ENCODE results near the gene SLC43A1.

SLC43A1 gene

DNA sequence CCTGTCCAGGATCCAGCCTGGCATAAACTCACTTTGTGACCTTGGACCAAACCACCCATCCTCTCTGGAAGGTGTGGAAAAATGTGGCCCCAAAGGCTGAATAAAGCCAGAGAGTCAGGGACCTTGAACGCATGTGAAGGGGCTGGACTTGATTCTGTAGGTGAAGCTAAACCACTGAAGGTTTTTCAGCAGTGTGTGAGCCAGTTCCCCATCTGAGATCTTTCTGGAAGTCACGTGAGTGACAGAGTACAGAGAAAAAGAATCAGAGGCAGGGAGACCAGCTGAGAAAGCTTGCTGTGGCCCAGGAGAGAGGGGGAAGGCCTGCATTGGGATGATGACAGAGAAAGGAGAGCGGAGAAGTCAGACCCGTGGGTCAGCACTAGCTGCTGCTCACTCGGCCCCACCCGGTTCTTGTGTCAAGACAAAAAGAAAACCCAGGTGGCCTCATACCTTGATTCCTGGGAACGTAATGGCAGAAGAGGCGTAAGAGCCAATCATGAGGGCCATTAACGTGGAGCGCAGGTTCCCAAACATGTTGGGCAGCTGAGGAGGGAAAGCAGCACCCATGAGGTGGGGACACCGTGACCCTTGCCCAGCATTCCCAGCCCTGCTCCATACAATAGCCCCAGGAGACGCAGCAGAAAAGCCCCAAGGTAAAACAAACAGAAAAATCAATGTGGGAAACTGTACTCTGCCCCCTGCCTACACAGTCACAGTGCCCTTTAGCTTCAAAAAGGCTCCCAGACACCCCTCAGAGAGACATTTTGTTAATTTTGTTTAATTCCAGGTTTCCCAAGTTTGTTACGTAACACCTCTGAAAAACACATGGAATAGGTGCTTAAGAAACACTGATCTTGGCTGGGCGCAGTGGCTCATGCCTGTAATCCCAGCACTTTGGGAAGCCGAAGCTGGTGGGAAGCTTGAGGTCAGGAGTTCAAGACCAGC is 17.9 kb downstream of the SLC43A1 start:
- DNase-seq: no peak

DNA sequence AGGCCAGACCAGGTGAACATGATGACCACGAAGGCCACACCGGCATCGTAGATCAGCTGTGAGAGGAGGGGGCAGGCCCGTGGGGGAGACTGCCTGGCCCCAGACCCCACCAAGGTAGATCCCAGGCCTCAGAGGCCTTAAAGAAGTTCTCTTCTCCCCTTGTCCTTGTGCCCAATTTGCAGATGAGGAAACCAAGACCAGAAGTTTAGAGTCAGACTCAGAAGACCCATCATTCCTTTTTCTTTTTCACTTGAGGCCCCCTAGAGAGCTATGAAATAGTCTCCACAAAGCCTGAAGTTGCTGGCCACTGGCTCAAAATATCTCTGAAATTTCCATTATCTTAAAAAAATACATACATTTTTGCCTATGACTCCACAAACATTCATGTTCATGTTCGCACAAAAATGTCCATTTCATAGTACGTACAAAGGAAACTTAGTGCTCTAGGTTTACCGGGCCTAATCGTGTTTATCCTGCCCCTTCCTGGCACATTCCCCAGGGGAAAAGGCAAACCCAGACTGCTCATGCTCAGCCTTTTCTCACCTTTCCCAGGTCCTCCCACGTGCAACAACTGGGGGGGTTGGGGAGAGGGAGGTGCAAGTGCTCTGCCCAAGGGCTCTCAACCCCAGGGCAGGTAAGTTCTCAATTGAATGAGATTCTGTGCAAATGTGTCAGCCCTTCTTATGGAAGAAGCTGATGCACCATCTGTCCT is 19.2 kb downstream of the SLC43A1 start:
- DNase-seq: no peak

DNA sequence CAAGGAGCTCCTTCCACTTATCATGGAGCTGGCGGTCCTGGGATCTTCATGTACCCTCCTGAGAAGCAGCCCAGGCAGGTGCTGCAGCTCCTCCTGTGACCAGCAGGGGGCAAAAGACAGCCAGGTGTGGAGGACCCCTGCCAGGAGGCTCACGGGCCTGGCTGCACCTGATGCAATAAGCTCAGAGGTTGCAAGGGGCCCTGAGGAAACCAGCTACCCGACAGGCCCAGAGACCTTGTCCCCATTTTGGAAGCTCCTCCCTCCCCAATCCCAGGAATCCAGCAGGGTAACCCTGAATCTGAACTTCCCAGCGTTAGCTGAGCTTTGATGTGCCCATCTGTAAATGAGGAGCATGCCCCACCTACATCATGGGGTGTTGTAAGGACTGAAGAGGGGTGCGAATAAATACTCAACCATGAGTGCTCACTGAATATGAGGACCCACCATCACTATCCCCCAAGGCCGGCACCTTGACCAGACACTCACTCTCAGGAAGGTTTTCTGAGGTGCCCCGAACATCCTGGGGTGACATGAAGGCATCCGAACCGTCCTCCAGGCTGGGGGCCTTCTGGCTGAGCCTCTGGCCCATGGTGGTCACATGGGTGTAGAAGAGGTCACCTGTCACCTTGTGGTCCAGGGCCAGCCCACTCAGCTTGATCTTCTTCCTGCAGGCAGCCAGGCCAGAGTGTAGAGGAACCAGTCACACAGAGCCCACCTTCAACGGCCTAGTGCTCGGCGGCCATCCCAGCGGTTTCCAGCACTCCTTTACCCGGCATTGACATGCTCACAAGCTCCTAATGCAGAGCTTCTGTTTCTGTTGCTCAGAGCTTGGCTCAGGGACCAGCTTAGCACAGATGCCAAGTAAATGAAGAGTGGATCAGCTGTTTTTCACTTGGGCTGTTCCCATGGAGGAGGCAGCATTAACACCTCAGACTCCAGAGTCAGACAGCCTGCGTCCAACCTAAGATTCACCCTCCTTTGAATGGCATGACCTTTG is 21.7 kb downstream of the SLC43A1 start:
- no peak for DNase-seq

DNA sequence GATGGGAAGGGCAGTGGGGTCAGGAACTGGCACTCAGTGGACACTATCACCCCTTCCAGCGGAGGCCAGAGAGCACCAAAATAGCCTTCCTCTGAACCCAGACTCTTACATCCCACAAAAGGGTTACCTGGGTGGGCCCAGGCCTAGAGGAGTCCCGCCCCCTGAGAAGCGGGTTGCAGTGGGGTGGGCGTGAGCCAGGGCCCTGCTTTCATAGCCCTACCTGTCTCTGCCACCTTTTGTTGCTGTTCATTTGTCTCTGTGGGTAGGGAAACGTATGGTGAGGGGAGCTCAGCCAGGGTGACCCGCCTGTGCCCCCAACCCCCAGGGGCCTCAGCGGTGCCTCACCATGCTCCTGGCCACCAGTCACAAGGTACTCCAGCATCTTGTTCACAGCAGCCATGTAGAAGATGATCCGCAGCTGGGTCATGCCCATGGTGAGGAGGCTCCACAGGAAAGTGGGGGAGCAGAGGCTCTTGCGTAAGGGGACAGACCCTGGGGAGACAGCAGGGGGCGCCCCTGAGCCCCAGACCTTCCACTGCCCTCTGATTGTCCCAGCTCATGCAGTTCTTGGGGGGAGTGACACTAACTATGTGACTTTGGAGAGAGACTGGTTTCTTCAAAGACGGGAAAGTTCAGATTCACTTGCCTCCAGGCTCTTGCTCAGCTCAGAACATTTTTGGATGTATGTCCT is 24.0 kb downstream of the SLC43A1 start:
- DNase-seq: no peak

DNA sequence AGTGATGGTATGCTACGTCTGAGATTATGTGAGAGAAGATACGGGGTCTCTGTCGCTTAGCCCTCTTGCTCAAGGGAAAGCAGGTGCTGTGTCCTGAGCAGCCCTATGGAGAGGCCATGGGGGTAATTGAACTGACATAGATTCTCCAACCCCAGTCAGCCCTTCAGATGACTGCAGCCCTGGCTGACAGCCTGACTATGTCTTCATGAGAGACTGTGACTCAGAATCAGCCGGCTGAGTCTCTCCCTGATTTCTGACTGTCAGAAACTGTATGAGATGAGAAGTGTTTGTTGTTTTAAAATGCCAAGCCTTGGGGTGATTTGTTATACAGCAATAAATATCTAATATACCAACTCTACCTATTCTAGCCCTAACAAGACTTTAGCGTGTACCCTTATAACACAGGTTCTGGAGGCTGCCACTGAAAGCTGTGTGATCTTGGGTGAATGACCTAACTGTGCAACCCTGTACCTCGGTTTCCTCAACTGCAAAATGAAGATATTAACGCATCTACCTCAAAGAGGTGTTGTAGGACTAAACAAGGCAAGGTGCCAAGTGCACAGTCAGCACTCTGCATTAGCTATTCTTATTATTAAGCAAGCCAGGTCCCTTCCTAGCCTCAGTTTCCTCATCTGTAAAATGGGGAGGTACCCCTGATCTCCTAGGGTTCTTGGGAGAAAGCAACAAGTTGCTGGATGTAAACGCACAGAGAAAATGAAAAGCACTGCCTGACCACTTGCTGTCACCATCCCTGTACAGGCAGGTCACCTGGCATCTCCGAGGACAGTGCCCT is 24.9 kb downstream of the SLC43A1 start:
- DNase-seq: no peak

DNA sequence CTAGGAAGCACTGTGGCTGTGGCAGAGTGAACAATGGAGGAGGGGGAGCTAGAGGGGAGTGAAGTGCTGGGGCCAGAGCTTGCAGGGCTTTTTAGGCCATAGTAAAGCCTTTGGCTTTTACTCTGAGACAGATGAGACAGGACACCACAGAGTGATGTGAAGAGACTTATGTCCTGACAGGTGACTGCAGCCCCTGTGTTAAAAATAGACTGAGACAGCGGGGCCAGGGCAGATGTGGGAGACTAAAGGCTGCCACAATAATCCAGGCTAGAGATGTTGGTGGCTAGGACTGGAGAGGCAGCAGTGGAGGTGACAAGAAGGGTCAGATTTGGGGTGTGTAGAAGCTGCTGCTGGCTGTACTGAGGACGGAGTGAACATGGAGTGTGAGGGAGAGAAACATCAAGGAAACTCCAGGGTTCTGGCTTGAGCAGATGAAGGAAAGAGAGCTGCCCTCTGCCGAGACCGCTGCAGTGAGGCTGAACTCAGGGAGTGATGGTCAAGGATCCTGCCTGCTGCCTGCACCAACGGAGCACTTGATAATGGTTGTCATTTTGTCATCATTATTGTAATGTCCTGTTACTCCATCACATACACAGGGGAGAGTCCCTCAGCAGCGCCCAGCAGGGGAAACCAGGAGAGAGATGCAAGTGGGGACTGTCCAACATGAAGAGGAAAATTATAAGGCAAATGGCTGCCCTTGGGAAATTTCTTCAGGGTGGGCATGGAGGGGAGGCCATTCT is 27.4 kb downstream of the SLC43A1 start:
- DNase-seq: no peak

DNA sequence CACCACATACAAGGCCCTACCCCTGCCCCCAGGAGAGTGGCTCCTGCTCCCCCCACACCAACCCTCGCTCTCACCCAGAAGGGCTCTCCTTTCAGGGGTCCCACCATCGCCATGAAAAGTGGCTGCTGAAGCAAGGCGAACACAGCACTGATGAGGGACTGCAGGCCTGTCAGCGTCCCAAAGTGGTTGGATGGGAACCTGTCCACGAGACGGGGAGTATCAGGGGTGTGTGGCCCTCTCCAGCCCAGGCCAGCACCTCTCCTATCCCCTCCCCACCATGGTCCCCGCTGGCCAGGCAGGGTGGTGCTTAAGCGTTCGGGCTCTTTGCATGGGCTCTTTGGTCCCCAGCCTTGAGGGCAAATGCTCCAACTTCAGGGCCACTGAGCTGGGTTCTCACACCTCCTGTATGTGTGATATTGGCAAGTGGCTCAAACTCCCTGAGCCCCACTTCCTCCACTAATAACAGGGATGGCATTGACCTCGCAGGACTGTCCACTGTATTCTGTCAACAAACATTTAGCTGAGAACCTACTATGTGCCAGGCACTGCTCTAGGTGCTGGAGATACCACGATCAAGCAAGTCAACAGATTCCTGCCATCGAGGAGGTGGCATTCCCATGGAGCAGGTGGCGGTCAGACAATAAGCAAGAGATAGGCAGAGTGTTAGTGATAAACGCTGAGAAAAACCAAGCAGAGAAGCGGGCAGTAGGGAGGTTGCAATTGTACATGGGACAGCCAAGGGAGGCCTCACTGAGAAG is 28.3 kb downstream of the SLC43A1 start:
- DNase-seq: no peak

DNA sequence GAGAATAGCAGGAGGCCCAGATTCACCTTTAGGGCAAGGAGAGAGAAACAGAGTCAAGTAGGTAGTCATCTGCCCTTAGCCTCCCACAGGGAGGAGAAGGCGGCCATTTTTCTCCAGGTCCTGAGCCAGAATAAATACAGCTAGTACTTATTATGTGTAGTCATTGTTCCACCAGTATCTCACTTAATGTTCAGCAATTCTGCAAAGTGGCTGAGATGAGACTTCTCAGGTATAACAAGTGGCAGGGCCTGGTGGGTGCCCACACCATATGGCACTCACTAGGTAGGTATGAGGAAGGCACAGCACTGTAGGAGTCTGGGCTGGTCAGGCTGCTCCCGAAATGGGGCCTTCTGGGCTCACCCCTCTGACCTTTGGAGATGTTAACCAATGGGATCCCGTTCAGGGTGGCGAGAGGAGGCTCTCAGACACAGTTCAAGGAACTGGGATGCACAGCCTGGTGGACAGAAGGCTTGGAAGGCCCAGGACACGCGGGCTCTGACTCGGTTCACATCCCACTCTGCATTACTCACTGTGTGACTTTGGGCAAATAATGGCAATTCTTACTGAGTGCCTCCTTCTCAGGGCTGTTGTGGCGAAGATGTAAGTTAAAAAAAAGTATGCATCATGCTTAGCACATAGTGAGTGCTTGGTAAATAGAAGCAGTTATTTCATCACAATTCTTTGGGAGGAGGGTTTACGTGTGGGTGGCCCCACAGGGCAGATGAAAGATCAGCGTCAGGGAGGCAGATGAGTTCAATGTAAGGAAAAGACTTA is 30.1 kb downstream of the SLC43A1 start:
- no peak for DNase-seq

DNA sequence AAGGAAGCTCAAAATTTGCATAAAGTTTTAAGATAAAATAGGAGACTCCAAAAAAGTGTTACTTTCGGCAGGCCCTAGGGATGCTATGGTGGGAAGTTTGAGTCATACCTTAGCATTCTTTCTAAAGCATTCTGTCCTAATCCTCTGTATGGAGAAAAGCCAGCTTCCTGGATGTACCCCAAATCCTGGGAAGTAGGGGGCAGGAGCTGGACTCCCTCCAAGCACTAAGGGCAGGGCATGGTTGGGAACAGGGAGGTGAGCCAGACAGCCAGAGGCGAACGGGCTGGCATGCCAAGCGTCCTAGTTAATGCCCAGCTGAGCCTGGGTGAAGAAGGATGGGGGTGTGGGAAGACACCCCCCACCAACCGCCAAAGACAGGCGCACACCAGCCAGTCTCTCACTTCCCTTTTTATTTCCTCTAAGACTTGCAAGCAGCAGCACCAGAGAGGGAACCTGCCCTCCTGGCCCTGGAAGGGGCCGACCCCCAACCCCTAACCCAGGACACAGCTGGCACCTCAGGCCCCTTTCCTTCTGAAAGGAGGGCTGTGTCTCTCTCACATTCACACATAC is 31.3 kb downstream of the SLC43A1 start:
- DNase-seq: no peak

DNA sequence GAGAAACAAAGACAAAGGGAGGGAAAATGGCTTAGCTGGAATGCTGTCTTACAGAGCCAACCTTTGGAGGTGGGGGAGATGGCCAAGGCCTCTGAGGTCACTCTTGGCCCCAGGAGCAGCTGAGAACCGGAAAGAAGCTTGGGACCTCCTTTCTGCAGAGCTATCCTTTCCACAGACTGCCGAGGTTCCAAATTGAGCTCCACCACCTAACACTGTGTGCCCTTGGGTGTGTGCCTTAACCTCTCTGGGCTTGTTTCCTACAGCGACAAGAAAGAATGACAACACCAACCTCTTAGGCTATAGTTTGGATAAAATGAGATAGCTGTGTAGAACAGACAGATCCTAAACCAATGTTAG is 32.0 kb downstream of the SLC43A1 start:
- DNase-seq: no peak

DNA sequence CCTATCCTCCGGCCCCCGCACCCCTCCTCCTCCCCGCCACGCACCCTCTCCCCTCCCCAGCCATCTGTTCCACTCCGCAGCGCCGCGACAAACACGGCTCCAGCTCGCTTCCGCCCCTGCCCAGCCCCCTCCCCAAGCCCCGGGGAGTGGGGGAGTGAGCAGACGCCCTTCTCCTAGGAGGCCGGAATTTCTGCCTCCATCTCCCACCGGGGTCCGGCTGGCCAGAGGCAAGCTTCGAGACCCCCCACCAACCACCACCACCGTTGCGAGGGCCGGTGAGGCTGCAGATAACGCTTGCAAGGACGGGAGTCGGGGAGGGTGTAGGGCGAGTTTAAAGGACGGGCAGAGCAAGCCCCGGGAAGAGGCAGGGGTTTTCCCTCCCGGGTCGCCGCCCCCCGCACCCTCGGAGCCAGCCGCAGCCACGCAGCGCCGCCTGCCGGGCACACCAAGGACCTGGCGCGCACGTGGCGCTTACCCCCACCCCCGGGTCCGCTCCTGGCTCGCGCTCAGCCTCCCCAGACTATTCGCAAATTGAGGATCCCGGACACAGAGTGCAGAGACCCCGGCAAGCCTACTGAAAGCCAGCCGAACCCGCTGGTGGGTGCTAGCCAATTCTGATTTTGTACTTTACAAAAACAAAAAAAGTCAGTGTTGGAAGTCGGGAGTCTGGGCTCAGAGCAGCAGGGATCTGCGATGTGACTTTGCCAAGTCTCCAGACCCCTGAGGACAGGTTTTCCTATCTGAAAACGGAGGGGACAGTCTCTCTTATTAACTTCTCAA is 32.5 kb downstream of the SLC43A1 start:
- DNase-seq: no peak

DNA sequence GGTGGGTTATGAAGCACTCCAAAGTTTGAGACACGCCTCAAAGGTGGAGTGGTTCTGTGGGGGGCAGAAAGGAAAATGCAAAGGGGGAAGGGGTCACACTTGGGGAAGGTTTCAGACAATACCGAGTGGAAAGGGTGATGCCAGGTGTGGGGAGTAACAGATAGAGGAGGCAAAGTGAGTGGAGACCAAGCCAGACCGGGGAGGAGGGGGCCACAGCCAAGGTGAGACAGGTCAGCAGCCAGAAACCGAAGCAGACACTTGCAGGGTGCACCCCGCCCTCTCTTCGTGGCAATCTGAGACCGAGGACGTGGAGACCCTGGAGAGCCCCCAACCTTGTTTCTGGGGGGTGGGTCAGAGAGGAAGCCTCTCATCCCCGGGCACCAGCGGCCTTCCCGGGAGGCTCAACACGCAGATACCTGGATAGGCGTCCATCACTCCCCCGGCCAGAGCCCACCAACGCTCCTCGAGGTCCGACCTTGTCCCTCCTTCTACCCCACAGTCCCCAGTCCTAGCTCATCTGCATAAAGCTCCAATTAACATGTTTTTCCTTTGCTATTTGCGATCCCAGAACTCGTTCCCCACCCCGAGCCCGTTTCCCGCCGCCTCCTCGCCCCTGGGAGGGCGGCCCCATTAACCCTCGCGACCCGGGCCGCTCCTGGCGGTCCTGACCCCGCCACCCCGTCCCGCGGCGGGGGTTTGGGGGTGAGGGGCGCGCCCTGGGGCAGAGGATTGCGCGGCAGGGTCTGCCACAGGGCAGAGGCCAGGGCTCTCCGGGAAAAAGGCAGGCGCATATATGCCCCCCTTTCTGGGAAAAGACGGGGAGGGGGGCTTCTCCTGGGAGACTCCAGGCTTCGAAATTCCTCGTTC is 33.4 kb downstream of the SLC43A1 start:
- no peak for DNase-seq

DNA sequence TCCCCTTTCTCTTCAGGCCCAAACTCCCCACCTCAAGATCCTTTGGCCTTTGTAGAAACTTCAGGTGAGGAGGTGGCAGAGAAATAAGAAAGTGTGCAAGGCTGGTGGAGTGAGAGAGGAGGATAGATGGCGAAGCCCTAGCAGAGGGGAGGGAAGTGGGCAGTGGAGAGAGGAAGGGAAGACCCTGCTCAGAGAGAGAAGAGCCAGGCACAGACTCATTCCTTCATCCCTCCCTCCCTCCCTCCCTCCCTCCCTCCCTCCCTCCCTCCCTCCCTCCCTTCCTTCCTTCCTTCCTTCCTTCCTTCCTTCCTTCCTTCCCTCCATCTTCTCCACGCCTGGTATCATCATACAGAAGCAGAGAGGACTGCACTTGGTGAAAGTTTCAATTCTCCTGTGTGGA is 34.2 kb downstream of the SLC43A1 start:
- DNase-seq: no peak

DNA sequence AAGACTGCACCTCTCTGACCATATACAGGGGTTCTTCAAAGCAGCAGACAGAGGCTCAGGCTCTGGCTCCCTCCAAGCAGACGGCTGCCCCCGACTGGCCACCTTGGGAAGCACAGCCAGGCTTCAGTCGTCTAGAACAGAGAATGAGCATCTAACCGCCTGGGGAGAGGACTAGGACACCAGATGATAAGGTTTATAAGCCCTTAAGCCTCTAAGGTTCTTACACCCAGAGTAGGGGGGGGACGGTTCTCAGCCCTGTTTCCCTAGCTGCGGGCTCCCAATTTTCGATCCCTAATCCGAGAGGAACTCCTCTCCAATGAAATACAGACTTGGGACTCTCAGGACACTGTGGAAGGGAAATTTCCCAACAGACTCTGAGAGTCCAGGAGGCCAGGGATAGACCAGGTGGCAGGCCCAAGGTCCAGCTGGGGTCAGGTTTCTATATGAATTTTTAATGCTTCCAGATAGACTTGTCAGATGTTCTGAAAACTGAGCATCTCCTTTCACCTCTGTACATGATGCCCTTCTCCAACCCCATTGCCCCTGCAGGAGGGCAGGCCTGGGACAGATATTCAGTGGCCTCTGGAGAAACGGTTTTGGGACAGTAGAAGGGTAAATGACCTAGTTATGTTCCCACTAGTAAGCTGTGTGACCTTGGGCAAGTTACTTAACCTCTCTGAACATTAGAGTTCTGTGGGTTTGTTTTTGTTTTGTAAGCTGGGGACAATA is 34.9 kb downstream of the SLC43A1 start:
- no peak for DNase-seq

DNA sequence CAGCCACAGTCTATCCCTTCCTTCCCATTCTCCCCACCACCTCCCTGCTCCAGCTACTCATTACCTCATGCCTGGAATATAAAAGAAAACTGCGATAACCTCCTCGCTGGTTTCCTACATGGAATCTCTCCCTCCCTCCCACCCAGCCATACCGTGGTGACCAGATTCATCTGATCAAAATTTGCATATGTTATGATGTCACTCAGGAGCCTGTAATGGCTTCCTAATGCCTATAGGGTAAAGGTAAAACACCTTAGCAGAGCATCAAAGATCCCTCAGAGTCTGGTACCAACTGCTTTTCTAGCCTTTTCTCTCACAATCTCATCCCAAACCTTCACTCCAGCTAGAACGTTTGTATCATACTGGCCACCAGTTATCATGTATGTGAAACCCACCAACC is 35.6 kb downstream of the SLC43A1 start:
- no peak for DNase-seq

DNA sequence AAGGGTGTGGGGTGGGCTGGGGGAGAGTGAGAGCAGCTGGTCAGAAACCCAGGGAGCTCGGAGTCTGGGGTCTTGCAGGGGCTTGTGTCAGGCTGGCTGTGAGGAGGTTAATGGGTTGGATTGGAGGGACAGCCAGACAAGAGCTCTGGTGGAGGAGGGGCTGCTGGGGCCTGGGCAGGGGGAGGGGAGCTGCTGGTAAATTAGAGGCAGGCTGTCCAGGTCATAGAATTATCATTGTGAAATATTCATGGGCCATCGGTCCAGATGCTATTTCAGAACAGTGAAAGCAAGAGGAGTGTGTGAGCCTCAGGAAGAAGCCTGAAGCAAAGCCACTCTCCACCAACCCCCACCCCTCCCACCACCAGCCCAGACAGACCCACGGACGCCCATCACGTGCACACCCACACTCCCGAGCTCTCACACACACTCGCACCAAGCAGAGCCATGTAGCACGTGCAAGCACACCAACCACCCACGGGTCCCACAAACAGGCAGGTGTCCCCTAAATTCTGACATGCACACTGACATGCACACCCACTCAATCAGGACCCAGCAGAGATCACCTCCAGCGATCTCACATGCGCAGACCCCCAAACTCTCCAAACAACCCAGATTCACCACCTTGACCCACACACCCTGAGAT is 36.4 kb downstream of the SLC43A1 start:
- no peak for DNase-seq
